Activated naive CD8-positive, alpha-beta T cell (primary cell): ENCODE data around the gene HRAS.

Experiments used
- H3K27ac Mint-ChIP-seq: one replicate; pipeline ENCODE4 v1.8.0; 2021; ENCODE audit warnings: mixed read lengths
- H3K27me3 Mint-ChIP-seq: one replicate; pipeline ENCODE4 v1.8.0; 2021; ENCODE audit warnings: mixed read lengths
- H3K36me3 Mint-ChIP-seq: one replicate; pipeline ENCODE4 v1.8.0; 2021; ENCODE audit warnings: mixed read lengths
- H3K4me1 Mint-ChIP-seq: one replicate; pipeline ENCODE4 v1.8.0; 2021; ENCODE audit warnings: low read depth, mixed read lengths
- H3K4me3 Mint-ChIP-seq: one replicate; pipeline ENCODE4 v1.8.0; 2021; ENCODE audit warnings: mild to moderate bottlenecking, mixed read lengths
- H3K9me3 Mint-ChIP-seq: one replicate; pipeline ENCODE4 v1.8.0; 2021; ENCODE audit warnings: low read depth, mixed read lengths

HRAS gene

DNA sequence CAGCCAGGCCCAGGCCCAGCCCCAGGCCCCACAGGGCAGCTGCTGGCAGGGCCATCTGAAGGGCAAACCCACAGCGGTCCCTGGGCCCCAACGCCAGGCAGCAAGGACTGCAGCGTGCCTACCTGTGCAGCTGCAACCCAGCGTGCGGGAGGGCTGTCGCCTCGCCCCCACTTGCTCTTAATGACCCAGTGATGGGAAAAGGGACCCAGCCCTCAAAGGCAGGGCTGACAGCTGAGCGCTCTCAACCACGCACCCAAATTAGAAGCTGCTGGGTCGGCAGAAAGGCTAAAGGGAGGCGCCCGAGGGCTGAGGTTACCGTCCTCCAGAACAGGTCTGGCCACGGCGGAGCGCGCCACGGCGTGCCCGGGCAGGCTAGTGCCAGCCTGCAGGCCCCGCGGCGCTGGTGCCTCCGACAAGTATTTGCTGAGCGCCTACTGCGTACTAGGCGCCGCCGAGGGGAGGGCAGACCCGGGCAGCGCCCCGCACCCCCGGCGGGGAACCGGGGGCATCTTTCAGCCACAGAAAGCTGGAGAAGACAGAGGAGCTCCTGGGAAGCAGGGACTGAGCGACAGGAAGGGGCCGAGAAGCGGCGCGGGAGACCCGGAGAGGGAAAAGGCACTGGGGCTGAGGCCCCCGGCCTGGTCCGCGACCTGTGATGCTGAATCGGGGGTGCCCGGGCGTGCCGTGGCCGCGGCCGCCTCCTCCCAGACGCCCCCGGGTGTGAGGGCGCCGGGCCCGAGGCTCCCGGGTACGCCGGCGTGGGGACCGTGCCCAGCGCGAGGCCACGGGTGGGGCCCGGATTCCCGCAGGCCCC is 773 bp downstream of the HRAS start:
- Mint-ChIP-seq H3K27ac (no peak overlapping the region), H3K36me3 (no peaks in the 10 kb centered on the region), H3K9me3 (no peaks in the 10 kb centered on the region), H3K4me1 (peaks cover 12% of the 10 kb centered on the region), H3K4me3 (peak overlapping the region; percentile 77), H3K27me3 (no peaks in the 10 kb centered on the region)

DNA sequence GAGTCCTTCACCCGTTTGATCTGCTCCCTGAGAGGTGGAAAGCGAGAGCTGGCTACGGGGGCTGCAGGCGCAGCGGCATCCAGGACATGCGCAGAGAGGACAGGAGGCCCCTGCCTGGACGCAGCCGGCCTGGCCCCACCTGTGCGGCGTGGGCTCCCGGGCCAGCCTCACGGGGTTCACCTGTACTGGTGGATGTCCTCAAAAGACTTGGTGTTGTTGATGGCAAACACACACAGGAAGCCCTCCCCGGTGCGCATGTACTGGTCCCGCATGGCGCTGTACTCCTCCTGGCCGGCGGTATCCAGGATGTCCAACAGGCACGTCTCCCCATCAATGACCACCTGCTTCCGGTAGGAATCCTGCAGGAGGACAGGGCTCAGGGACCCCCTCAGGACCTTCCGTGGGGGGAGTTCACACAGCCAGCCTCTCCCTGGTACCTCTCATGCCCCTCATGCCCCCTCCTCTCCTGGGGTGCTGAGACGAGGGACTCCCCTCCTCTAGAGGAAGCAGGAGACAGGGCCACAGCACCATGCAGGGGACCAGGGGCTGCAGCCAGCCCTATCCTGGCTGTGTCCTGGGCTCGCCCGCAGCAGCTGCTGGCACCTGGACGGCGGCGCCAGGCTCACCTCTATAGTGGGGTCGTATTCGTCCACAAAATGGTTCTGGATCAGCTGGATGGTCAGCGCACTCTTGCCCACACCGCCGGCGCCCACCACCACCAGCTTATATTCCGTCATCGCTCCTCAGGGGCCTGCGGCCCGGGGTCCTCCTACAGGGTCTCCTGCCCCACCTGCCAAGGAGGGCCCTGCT is 1.6 kb downstream of the HRAS start:
- peaks cover 12% of the 10 kb centered on the region for H3K4me1 Mint-ChIP-seq

DNA sequence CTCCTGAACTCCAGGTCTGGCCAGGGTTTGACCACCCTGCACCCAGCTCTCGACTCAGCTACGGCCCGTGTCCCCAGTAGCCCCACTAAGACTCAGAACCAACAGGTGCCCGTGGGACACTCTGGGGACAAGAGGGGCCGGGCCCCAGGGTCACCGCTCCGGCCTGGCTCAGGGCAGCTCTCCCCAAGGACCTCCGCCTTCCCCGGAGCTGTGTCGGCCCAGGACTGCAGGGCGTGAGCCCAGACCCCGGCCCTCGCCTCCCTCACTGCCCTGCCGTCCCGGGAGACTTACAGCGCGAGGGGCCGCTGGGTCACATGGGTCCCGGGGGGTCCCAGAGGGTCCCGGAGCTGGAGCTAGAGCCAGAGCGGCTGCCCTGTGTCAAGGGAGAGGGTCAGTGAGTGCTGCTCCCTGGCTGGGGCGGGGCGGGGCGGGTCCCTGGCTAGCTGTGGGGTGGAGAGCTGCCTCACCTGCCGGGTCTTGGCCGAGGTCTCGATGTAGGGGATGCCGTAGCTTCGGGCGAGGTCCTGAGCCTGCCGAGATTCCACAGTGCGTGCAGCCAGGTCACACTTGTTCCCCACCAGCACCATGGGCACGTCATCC is 2.3 kb downstream of the HRAS start:
- no peaks in the 10 kb centered on the region for H3K36me3 Mint-ChIP-seq
- no peaks in the 10 kb centered on the region for H3K9me3 Mint-ChIP-seq
- peaks cover 10% of the 10 kb centered on the region for H3K4me1 Mint-ChIP-seq
- H3K27me3 Mint-ChIP-seq: no peaks in the 10 kb centered on the region
- no peak overlapping the region for H3K27ac Mint-ChIP-seq
- no peak overlapping the region for H3K4me3 Mint-ChIP-seq

More for the DNA sequence above, 1.6 kb downstream of the HRAS start:
- no peak overlapping the region for H3K27ac Mint-ChIP-seq
- H3K27me3 Mint-ChIP-seq: no peaks in the 10 kb centered on the region
- peak overlapping the region; percentile 44 for H3K4me3 Mint-ChIP-seq
- no peaks in the 10 kb centered on the region for H3K36me3 Mint-ChIP-seq
- H3K9me3 Mint-ChIP-seq: no peaks in the 10 kb centered on the region

DNA sequence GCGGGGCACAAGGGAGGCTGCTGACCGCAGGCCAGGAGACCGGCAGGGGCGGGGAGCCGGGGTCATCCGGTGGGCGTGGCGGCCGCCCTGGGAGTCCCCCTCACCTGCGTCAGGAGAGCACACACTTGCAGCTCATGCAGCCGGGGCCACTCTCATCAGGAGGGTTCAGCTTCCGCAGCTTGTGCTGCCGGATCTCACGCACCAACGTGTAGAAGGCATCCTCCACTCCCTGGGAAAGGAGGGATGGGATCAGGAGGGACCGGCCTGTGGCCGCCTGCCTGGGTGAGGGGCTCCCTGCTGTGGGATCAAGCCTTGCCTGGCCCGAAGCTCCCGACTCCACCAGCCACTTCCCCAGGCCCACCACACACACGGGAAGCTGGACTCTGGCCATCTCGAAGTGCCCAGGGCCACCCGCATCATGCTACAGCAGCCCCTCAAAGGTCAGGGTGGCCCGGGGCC is 2.8 kb downstream of the HRAS start:
- Mint-ChIP-seq H3K4me1 (peaks cover 6% of the 10 kb centered on the region), H3K9me3 (no peaks in the 10 kb centered on the region), H3K4me3 (no peak overlapping the region), H3K36me3 (no peaks in the 10 kb centered on the region), H3K27me3 (no peaks in the 10 kb centered on the region), H3K27ac (no peak overlapping the region)

DNA sequence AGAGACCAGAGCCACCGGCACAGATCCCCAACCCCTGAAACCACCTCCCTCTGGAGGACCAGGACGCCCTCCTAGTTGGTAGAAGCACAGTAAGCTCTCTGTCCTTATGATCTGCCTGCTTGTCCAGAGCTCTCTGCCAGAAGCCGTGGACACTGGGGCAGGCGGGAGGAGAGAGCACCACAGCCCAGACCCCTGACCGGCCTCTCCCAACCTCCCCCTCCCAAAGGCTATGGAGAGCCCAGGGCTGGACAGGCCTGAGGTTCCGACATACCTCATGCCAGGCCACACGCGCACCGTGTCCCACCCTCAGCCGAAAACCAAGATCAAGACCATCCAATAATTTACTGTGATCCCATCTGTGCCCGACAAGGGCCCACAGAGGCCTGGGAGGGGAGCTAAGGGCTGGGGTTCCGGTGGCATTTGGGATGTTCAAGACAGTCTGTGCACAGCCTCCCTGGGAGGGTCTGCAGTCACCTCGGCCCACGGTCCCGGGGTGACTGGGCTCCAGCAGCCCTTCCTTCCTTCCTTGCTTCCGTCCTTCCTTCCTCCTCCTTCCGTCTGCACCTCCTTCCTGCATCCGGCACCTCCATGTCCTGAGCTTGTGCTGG is 3.4 kb downstream of the HRAS start:
- H3K4me1 Mint-ChIP-seq: peaks cover 6% of the 10 kb centered on the region
- no peaks in the 10 kb centered on the region for H3K27me3 Mint-ChIP-seq
- H3K36me3 Mint-ChIP-seq: no peaks in the 10 kb centered on the region
- H3K27ac Mint-ChIP-seq: no peak overlapping the region
- H3K4me3 Mint-ChIP-seq: no peak overlapping the region
- no peaks in the 10 kb centered on the region for H3K9me3 Mint-ChIP-seq

DNA sequence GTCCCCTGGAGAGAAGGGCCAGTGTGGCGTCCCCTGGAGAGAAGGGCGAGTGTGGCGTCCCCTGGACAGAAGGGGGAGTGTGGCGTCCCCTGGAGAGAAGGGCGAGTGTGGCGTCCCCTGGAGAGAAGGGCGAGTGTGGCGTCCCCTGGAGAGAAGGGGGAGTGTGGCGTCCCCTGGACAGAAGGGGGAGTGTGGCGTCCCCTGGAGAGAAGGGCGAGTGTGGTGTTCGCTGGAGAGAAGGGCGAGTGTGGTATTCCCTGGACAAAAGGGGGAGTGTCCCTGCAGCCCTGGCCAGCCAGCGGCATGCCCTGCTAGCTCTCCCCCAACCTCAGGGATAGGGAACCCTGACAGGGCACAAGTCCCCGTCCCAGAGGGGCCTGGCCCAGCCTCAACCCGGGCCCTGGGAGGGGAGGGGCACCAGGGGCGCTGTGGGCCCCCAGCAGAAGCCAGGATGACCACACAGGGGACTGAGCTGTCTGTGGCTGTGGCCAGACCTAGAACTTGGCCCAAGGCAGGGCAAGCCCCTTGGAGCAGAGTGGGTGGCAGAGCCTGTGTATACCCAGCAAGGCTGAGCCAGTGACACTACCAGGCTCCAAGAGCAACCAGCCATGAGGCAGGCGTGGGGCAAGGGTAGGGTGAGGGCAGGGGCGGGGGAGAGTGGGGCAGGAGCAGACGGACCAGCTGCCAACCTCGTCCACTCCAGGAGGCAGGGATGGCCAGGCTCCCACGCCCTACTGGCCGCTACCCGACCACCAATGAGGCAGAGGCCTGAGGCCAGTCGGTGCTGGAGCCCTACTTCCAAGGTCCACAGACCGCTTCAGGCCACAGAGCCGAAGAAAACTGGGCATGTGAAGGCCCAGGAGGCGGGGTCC is 4.2 kb downstream of the HRAS start:
- H3K4me1 Mint-ChIP-seq: peaks cover 5% of the 10 kb centered on the region
- no peak overlapping the region for H3K4me3 Mint-ChIP-seq
- no peaks in the 10 kb centered on the region for H3K27me3 Mint-ChIP-seq
- no peaks in the 10 kb centered on the region for H3K9me3 Mint-ChIP-seq
- no peaks in the 10 kb centered on the region for H3K36me3 Mint-ChIP-seq
- H3K27ac Mint-ChIP-seq: no peak overlapping the region

DNA sequence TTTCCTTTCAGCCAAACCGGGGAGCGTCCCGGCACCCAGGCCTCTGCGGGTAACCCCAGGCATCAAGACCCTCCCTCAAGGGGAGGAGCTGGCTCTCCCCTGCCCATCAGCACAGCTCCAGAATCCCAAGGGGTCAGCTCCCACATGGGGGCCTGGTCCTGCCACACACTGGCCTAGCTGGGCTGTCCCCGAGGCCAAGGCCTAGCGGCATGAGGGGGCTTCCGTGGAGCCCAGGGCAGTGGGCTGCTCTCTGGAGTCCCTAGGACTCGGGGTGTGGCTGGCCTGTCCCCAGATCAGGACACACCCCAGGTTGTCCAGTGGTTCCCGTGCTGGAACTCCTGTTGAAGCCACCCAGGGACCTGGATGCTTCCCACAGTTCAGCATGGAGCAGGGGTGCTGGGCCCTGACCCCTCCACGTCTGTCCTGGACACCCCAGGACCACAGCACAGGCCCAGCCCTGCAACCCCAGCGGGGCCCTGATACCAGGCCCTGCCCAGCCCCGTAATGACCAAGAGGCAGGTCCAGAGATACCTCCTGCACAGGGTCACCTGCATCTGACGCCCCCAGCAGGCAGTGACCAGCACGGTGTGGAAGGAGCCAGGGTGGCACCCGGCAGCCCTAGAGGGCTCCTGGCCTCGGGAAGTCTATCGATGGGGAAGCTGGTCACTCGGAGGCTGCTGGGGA is 5.5 kb downstream of the HRAS start:
- peaks cover 3% of the 10 kb centered on the region for H3K4me1 Mint-ChIP-seq
- H3K4me3 Mint-ChIP-seq: no peak overlapping the region
- H3K27ac Mint-ChIP-seq: no peak overlapping the region
- no peaks in the 10 kb centered on the region for H3K36me3 Mint-ChIP-seq
- no peaks in the 10 kb centered on the region for H3K9me3 Mint-ChIP-seq
- H3K27me3 Mint-ChIP-seq: no peaks in the 10 kb centered on the region

DNA sequence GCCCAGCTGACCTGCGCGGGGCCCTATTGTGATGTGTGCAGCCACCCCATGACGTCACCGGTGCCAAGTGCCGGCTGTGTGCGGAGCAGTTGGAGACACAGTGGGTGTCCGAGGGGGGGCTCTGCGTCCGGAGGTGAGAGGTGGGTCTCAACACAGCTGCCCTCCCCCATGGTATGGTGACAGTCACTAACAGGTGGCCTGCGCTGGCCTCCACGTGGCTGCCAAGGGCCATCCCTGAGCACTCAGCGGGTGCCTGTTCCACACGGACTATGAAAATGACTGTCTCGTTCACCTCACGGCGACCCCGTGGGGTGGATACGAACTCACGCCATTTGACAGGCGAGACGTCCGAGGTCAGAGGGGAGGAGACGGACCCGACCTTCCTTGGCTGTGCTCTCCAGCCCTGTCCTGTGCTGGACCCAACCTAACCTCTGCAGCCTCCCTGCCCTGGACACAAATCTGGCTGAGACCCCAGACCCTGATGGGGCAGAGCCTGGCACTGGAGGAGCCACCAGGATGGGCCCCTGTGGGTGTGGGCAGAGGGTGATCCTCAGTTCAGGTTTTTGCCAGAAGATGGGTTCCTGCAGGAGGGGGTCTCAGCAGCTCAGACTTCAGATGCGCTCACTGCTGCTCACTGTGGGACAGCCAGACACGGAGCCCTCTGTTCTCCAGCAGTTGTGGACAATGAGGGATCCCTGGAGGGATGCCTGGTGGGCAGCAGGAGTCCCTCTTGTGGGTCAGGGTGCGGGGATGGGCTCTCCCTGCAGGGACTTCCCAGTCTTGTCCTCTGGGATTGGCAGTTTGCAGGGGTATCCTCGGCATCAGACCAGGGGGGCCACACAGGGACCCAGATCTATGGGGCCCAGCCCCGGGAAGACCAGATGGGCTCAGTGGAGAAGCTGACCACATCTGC is 6.3 kb downstream of the HRAS start:
- Mint-ChIP-seq H3K4me3 (no peak overlapping the region), H3K36me3 (no peaks in the 10 kb centered on the region), H3K9me3 (no peaks in the 10 kb centered on the region), H3K27ac (no peak overlapping the region), H3K4me1 (peaks cover 3% of the 10 kb centered on the region), H3K27me3 (no peaks in the 10 kb centered on the region)

DNA sequence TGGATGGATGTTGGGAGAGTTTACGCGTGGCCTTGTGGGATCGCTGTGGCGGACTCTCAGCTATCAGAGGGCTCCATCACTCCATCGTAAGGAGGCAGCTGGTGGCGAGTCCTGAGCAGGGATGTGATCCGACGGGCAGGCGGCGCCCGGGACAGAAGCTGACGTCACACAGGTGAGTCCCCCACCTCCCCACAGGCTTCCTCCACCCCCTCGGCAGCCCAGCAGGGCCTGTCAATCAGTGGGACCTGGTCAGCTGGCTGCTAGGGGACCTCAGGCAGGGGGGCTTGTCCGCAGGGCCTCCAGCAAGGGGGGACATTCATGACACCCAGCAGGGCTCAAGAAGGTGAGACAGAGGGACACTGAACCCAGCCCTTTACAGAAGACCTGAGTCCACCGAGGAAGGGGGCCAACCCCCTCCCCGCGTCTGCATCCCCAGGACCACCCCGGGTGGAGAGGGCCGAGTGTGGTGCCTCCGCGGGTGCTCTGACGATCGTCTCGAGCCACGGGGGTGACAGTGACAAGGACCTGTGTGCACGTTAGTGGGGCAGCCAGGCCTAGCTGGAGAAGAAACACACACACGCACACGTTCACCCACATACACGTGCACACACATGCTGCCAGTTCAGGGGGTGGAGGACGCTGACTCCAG is 7.1 kb downstream of the HRAS start:
- H3K27ac Mint-ChIP-seq: no peak overlapping the region
- H3K27me3 Mint-ChIP-seq: no peaks in the 10 kb centered on the region
- no peaks in the 10 kb centered on the region for H3K36me3 Mint-ChIP-seq
- H3K9me3 Mint-ChIP-seq: no peaks in the 10 kb centered on the region
- H3K4me3 Mint-ChIP-seq: no peak overlapping the region
- no peaks in the 10 kb centered on the region for H3K4me1 Mint-ChIP-seq

DNA sequence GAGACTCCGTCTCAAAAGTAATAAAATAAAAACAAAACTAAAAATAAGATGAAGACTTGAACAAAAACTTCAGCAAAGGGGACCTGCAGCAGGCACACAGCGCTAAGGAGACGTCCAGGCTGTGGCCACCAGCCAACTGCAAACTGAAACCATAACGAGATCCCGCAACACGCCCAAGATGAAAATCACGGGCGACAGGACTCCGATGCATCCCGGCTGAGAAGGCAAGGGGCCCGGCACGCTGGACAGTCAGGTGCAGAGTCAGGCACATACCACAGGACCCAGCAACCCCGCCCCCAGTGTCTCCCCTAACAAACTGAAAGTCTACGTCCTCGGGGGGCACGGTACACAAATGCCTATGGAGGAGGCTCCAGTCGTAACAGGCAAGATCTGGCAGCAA is 9.2 kb downstream of the HRAS start:
- Mint-ChIP-seq H3K27me3 (no peaks in the 10 kb centered on the region), H3K4me1 (no peaks in the 10 kb centered on the region), H3K36me3 (no peaks in the 10 kb centered on the region), H3K27ac (no peak overlapping the region), H3K4me3 (no peak overlapping the region), H3K9me3 (no peaks in the 10 kb centered on the region)

DNA sequence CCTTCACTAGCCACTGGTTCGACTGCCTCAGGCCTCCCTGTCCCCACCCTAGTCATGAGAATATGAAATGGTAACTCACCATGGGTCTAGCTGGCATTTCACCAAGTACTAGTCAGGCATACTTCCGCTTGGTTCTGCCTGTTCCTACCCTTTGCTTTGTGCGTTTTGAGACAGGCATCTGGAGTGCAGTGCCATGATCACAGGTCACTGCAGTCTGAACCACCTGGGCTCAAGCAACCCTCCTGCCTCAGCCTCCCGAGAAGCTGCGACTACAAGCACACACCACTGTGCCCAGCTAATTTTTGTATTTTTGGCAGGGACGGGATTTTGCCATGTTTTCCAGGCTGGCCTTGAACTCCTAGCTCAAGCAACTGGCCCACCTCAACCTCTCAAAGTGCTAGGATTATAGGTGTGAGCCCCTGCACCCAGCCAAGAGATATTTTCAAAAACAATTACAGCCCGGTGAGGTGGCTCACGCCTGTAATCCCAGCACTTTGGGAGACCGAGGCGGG is 14.1 kb downstream of the HRAS start:
- no peak overlapping the region for H3K4me3 Mint-ChIP-seq
- no peaks in the 10 kb centered on the region for H3K36me3 Mint-ChIP-seq
- no peak overlapping the region for H3K27ac Mint-ChIP-seq
- no peaks in the 10 kb centered on the region for H3K27me3 Mint-ChIP-seq
- H3K4me1 Mint-ChIP-seq: peaks cover 5% of the 10 kb centered on the region
- no peaks in the 10 kb centered on the region for H3K9me3 Mint-ChIP-seq

DNA sequence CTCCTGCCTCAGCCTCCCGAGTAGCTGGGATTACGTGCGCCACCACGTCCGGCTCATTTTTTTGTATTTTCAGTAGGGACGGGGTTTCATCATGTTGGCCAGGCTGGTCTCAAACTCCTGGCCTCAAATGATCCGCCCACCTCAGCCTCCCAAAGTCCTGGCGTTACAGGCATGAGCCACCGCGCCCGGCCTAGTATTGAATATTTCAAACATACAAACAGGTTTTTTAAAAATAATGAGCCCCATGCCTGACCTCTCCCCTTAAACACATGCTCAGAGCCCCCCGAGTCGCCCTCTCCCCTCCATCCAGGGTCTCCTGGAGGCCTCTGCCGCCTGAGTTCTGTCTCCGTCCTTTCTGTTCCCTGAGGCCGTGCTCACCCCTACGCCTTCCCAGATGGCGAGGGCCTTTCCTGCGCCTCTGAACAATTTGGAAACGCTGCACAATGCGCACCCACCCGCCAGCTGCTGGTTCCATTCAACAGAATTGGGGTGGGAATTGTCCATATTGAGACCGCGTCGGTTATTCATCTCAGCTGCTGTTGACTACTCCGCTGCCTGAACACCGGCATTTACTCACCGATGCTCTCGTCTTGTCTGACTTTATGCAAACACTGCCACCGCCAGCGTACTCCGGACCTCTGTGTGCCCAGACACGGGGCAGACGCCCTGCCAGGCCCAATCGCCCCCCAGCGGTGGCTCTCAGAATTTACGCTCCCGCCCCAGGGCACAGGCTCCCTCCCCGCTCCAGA is 14.8 kb downstream of the HRAS start:
- Mint-ChIP-seq H3K27ac (no peak overlapping the region), H3K4me3 (no peak overlapping the region), H3K4me1 (peaks cover 5% of the 10 kb centered on the region)

More for the DNA sequence above, 14.8 kb downstream of the HRAS start:
- Mint-ChIP-seq H3K27me3 (no peaks in the 10 kb centered on the region), H3K36me3 (no peaks in the 10 kb centered on the region), H3K9me3 (no peaks in the 10 kb centered on the region)
